Ascending aorta (tissue), 2 donors: ENCODE results near the gene RIPOR1. TPM values are rescaled to one million over a fixed set of nuclear protein-coding genes. Genes with fewer than 3 reads are reported as not detected.

Experiments used
- DNase-seq, 2 donors: peaks; one replicate each; pipeline ENCODE4 v3.0.0-alpha.2; 2019; ENCODE audit warnings: low spot score in 2 of 2
- H3K27ac ChIP-seq, 2 donors: fragments of 200-600 bp; sonication (generic); one replicate each; pipeline ENCODE4 v1.5.1; 2016 to 2017; ENCODE audit warnings: mild to moderate bottlenecking in 1 of 2
- H3K27me3 ChIP-seq: fragments of 200-600 bp; sonication (generic); one replicate; pipeline ENCODE4 v1.5.1; 2017
- H3K36me3 ChIP-seq, 2 donors: fragments of 200-600 bp; sonication (generic); one replicate each; pipeline ENCODE4 v1.5.1; 2016
- H3K4me1 ChIP-seq, 2 donors: fragments of 200-600 bp; sonication (generic); one replicate each; pipeline ENCODE4 v1.5.1; 2016 to 2017; ENCODE audit warnings: mild to moderate bottlenecking in 1 of 2
- H3K4me3 ChIP-seq, 2 donors: fragments of 200-600 bp; sonication (generic); one replicate each; pipeline ENCODE4 v1.5.1; 2016 to 2017; ENCODE audit warnings: mild to moderate bottlenecking in 1 of 2
- H3K9me3 ChIP-seq, 2 donors: fragments of 200-600 bp; sonication (generic); one replicate each; pipeline ENCODE4 v1.5.1; 2016
- CTCF ChIP-seq, 3 experiments: fragments of 200-600 bp in 2 of 3; fragments of 450-650 bp in 1 of 3; sonication (generic) in 2 of 3; IDR thresholded peaks; one replicate each; pipeline ENCODE4 v1.5.1; 2016 to 2019; ENCODE audit warnings: antibody characterized with exemption in 3 of 3, mild to moderate bottlenecking in 1 of 3, moderate library complexity in 1 of 3
- intact Hi-C: fragments of 100-400 bp; cut with DNase I; formaldehyde crosslinking; loops from one replicate; pipeline ENCODE4 v1.15.1; 2023
- total RNA-seq: library from RNA; depleted of rRNA; stranded (reverse); fragments of >200 nt; gene quantifications from one replicate; pipeline ENCODE4 v1.1.0, GENCODE V29; 2016

The RIPOR1 gene
- total RNA-seq, 1 donor from 2014 or later: 182 TPM

- intact Hi-C loops: no loop called here
Measured at GRCh38 chr16:67565470-67566100, 37.0 kb downstream of the RIPOR1 start.

GRCh38 chr16:67571464-67571863 lies 42.8 kb downstream of the RIPOR1 start:
- intact Hi-C loops: no loop called here
- H3K4me1 ChIP-seq: no peaks in the 10 kb centered on the region
- no peaks in the 10 kb centered on the region for H3K9me3 ChIP-seq
- no peak for DNase-seq
- no peak overlapping the region for H3K27ac ChIP-seq
- no peak for TF ChIP-seq CTCF (IDR thresholded peaks at IDR 0.05)
- no peaks in the 10 kb centered on the region for H3K27me3 ChIP-seq
- H3K36me3 ChIP-seq: peaks cover 16 to 31% of the 10 kb centered on the region in 2 donors
- H3K4me3 ChIP-seq: no peak overlapping the region

More at GRCh38 chr16:67565470-67566100, 37.0 kb downstream of the RIPOR1 start:
- peaks cover 7 to 24% of the 10 kb centered on the region in 2 donors for H3K4me1 ChIP-seq
- H3K9me3 ChIP-seq: no peaks in the 10 kb centered on the region
- no peak for DNase-seq
- H3K4me3 ChIP-seq: no peak overlapping the region
- H3K36me3 ChIP-seq: no peaks in the 10 kb centered on the region
- no peaks in the 10 kb centered on the region for H3K27me3 ChIP-seq
- no peak for TF ChIP-seq CTCF (IDR thresholded peaks at IDR 0.05)
- H3K27ac ChIP-seq: no peak overlapping the region

GRCh38 chr16:67571981-67572431 lies 43.4 kb downstream of the RIPOR1 start:
- DNase-seq: no peak
- intact Hi-C loops: no loop called here
- no peaks in the 10 kb centered on the region for H3K9me3 ChIP-seq
- H3K27me3 ChIP-seq: no peaks in the 10 kb centered on the region
- H3K36me3 ChIP-seq: peaks cover 16 to 31% of the 10 kb centered on the region in 2 donors
- no peaks in the 10 kb centered on the region for H3K4me1 ChIP-seq
- no peak for TF ChIP-seq CTCF (IDR thresholded peaks at IDR 0.05)
- no peak overlapping the region for H3K27ac ChIP-seq
- no peak overlapping the region for H3K4me3 ChIP-seq

GRCh38 chr16:67579686-67580085 lies 51.1 kb downstream of the RIPOR1 start:
- DNase-seq: no peak
- intact Hi-C loops: no loop called here
- Histone ChIP-seq H3K4me3 (no peak overlapping the region), H3K27ac (no peak overlapping the region), H3K36me3 (peaks cover 11 to 13% of the 10 kb centered on the region in 2 donors), H3K4me1 (no peaks in the 10 kb centered on the region), H3K9me3 (no peaks in the 10 kb centered on the region), H3K27me3 (no peaks in the 10 kb centered on the region)
- no peak for TF ChIP-seq CTCF (IDR thresholded peaks at IDR 0.05)

- no peaks in the 10 kb centered on the region for H3K4me1 ChIP-seq
- no peaks in the 10 kb centered on the region for H3K27me3 ChIP-seq
- H3K27ac ChIP-seq: no peak overlapping the region
- no peak for DNase-seq
- intact Hi-C loops: no loop called here
- no peak for TF ChIP-seq CTCF (IDR thresholded peaks at IDR 0.05)
- H3K9me3 ChIP-seq: no peaks in the 10 kb centered on the region
- no peak overlapping the region for H3K4me3 ChIP-seq
- H3K36me3 ChIP-seq: peaks cover 6 to 8% of the 10 kb centered on the region in 2 donors
Measured at GRCh38 chr16:67580202-67580601, 51.6 kb downstream of the RIPOR1 start.
